ENCODE measurements around the gene SH3RF3. TPM values are rescaled to one million over a fixed set of nuclear protein-coding genes. Genes with fewer than 3 reads are reported as not detected.

SH3RF3 gene
- total RNA-seq, 1 experiment from 2014 or later, result not detected

DNA sequence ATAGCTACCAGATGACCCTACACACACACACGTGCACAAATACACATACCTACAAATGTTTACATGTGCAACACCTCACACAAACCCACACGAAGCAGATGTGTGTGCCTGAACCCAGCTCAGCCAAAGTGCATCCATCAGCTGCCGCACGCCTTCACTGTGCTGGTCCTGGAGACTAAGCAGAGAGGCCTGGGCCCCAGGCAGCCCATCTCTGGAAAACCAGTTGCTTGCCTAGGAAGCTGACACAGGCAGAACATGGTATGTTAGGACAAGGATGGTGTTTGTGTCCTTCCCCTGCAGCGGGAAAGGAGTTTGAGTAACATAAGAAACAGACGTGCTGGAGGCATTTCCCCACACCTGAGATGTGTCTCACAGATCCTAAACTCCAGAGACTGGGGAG lies 398.1 kb downstream of the SH3RF3 start:
- no peak for TF ChIP-seq CTCF (IDR thresholded peaks at IDR 0.05 in 2 of 3, conservative IDR thresholded peaks at IDR 0.05 in 1 of 3; ENCODE audit: borderline replicate concordance in 1 of 3, insufficient read depth in 1 of 3, low read depth in 2 of 3, low read length in 2 of 3)
- no peak for TF ChIP-seq EZH2 (IDR thresholded peaks at IDR 0.05)
- no peak for TF ChIP-seq SP1 (IDR thresholded peaks at IDR 0.05; ENCODE audit: low read depth)
- TF ChIP-seq ZFX (IDR thresholded peaks at IDR 0.05), result no peak
- no peak for TF ChIP-seq ZBTB33 (IDR thresholded peaks at IDR 0.05; ENCODE audit: extremely low read depth, insufficient replicate concordance, low read length)
- no peak overlapping the region for H3K4me2 ChIP-seq (ENCODE audit: low read length)
- peaks cover 0 to 9% of the 10 kb centered on the region in 2 experiments; a peak in 1 of 4 replicates for H3K4me1 ChIP-seq (ENCODE audit: control insufficient read depth in 1 of 2, insufficient read depth in 2 of 2, low read length in 2 of 2)
- H3K27me3 ChIP-seq (ENCODE audit: insufficient read depth, low read length), result no peaks in the 10 kb centered on the region; the same call in 1 of the 2 replicates
- ATAC-seq (no peak), DNase-seq (ENCODE audit: low read depth, low spot score) (no peak)
- no peaks in the 10 kb centered on the region for H3K36me3 ChIP-seq (ENCODE audit: control insufficient read depth in 1 of 2, insufficient read depth in 2 of 2, low read length in 2 of 2)
- H4K20me1 ChIP-seq (ENCODE audit: insufficient read depth), result no peaks in the 10 kb centered on the region
- ChIA-PET RAD21 (ENCODE audit: low non-redundant PET in 1 of 2, low total read pairs in 2 of 2, uncharacterized antibody in 2 of 2, unreplicated experiment in 2 of 2) (no interaction called here), CTCF (no interaction called here), POLR2A (no interaction called here)
- H3K27ac ChIP-seq (ENCODE audit: low read depth, low read length), result no peak overlapping the region
- intact Hi-C loops (cut with micrococcal nuclease), result no loop called here
- no peak overlapping the region for H3K9ac ChIP-seq (ENCODE audit: low read length)
- no peaks in the 10 kb centered on the region for H3K9me2 ChIP-seq (ENCODE audit: insufficient read depth)
- H3K4me3 ChIP-seq (replicated peaks in 1 of 2; ENCODE audit: low read depth in 1 of 2, low read length in 2 of 2), result no peak overlapping the region
- no TSS peak for BruUV-seq (replicated peaks)
- no peak overlapping the region for H2AFZ ChIP-seq (ENCODE audit: low read depth, low read length, poor library complexity, severe bottlenecking)
- no peaks in the 10 kb centered on the region for H3K79me2 ChIP-seq (ENCODE audit: insufficient read depth, low read length)
- H3K9me3 ChIP-seq (ENCODE audit: control insufficient read depth in 1 of 2, insufficient read depth in 1 of 2, low read depth in 1 of 2, low read length in 2 of 2), result no peaks in the 10 kb centered on the region

Measured in HCT116 (cell line).